OCI-LY7 (cell line): ENCODE measurements around the gene G6PD. TPM values are rescaled to one million over a fixed set of nuclear protein-coding genes. Genes with fewer than 3 reads are reported as not detected.

Source experiments
- BruUV-seq: library from RNA; stranded (reverse); fragments of 400-500 nt; replicated peaks from 2 replicates; lab custom pipeline; 2021; lab: Mats Ljungman, UMichigan
- CTCF ChIA-PET: fragments of 300-600 bp; sonication (Branson Sonifier 250); formaldehyde crosslinking; loops from one replicate; lab custom pipeline; 2022; ENCODE audit warnings: antibody characterized with exemption; ENCODE audit not compliant: unreplicated experiment; lab: Charles Lee
- POLR2A ChIA-PET: fragments of 300-600 bp; sonication (Branson Sonifier 250); formaldehyde crosslinking; loops from one replicate; lab custom pipeline; 2022; ENCODE audit warnings: antibody characterized with exemption; lab: Charles Lee
- DNase-seq: peaks from one replicate; pipeline ENCODE4 v3.0.0-alpha.2; 2015; ENCODE audit warnings: low spot score
- H2AFZ ChIP-seq: fragments of 200-600 bp; sonication (generic), shearing (Covaris generic); 2 replicates; pipeline ENCODE4 v1.6.1; 2014; ENCODE audit warnings: mild to moderate bottlenecking, antibody characterized with exemption, low read length, moderate library complexity
- H3K27ac ChIP-seq: fragments of 200-600 bp; sonication (generic); 2 replicates; pipeline ENCODE4 v1.5.1; 2014; ENCODE audit warnings: mixed run types, low read depth, mild to moderate bottlenecking, moderate library complexity, low read length, inconsistent platforms; ENCODE audit not compliant: poor library complexity, severe bottlenecking
- H3K36me3 ChIP-seq: fragments of 200-600 bp; sonication (generic); 2 replicates; pipeline ENCODE4 v1.6.1; 2014; ENCODE audit warnings: mild to moderate bottlenecking, antibody characterized with exemption, low read length, moderate library complexity, mixed read lengths; ENCODE audit not compliant: insufficient read depth
- H3K4me1 ChIP-seq: fragments of 200-600 bp; sonication (generic); 2 replicates; pipeline ENCODE4 v1.5.1; 2014; ENCODE audit warnings: mild to moderate bottlenecking, low read length; ENCODE audit not compliant: insufficient read depth, poor library complexity, severe bottlenecking
- H3K4me2 ChIP-seq: fragments of 200-600 bp; sonication (generic); 2 replicates; pipeline ENCODE4 v1.6.1; 2014; ENCODE audit warnings: mild to moderate bottlenecking, low read length
- H3K4me3 ChIP-seq: fragments of 200-600 bp; sonication (generic); 2 replicates; pipeline ENCODE4 v1.5.1; 2014; ENCODE audit warnings: mild to moderate bottlenecking, low read depth, low read length; ENCODE audit not compliant: poor library complexity, severe bottlenecking
- H3K79me2 ChIP-seq: fragments of 200-600 bp; sonication (generic); 2 replicates; pipeline ENCODE4 v1.6.1; 2016; ENCODE audit warnings: low read depth, mild to moderate bottlenecking, low read length, moderate library complexity, mixed read lengths; ENCODE audit not compliant: insufficient read depth
- H3K9me2 ChIP-seq: fragments of 200-600 bp; sonication (generic); 2 replicates; pipeline ENCODE4 v1.6.1; 2016; ENCODE audit warnings: mild to moderate bottlenecking, low read length, mixed read lengths; ENCODE audit not compliant: insufficient read depth
- H3K9me3 ChIP-seq: fragments of 200-600 bp; sonication (generic); 2 replicates; pipeline ENCODE4 v1.6.1; 2014; ENCODE audit warnings: mild to moderate bottlenecking, mixed run types, low read length, mixed read lengths
- H4K20me1 ChIP-seq: fragments of 200-600 bp; sonication (generic); 2 replicates; pipeline ENCODE4 v1.6.1; 2014; ENCODE audit warnings: mild to moderate bottlenecking, antibody characterized with exemption, low read length, moderate library complexity, mixed read lengths; ENCODE audit not compliant: insufficient read depth
- EZH2phosphoT487 ChIP-seq: fragments of 200-600 bp; sonication (generic); IDR thresholded peaks from 2 replicates; pipeline ENCODE4 v1.6.1; 2018; ENCODE audit warnings: low read depth, borderline replicate concordance, mild to moderate bottlenecking, mixed run types, antibody characterized with exemption, low read length, moderate library complexity, mixed read lengths
- intact Hi-C: fragments of 100-400 bp; cut with micrococcal nuclease; formaldehyde crosslinking; loops from one replicate; pipeline ENCODE4 v1.10.0; 2022; ENCODE audit not compliant: unreplicated experiment
- total RNA-seq, 2 experiments: library from RNA; depleted of rRNA in 1 of 2; stranded (reverse); fragments of >200 nt in 1 of 2; shearing (Covaris generic) in 1 of 2; gene quantifications; 2 replicates each; pipeline ENCODE4 v1.2.3, GENCODE V29; 2014 to 2022
- TF ChIP-seq, protein P1 (sequence below): fragments of 200-600 bp; sonication (generic); conservative IDR thresholded peaks from 2 replicates; pipeline ENCODE4 v1.5.1; 2014; ENCODE audit warnings: mild to moderate bottlenecking, antibody characterized with exemption, low read length, moderate library complexity, mixed read lengths

Gene G6PD
- total RNA-seq, 2 experiments from 2014 or later: 21.6 to 40.9 TPM

DNA sequence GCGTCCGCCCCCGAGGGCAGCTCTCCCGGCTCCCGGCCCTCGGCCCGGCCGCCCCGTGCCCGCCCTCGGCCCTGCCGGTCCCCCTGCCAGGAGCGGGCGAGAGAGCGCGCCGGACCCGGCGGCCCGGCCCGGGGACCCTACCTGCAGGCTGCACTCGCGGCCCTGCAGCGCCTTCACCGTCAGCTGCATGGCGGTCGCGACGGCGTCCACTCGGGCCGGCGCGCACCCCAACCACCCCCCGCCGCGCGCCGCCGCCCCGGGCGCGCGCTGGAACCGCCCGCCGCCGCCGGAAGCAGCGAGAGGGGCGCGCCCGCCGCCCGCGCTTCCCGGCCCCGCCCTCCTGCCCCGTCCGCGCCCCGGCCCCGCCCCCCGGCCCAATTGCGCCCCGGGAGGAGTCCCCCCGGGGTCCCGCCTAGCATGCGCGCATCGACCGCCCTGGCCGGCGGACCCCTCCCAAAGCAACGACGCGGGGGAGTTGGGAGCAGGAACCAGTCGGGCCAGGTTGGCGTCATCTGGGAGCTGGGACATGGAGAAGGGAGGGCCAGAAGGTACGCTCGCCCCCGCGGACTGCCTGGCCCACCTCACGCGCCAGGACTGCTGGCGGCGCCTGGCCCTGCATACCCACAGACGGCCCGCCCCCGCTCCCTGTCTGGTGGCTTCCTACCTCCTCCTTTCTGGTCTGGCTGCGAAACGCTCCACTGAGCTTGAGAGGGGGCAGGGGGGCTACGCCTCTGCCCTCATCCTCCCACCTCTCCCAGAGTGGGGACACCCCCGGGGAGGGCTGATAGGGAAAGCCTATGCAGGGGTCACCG is 60.0 kb downstream of the G6PD start, which contains the start of gene UBL4A:
Gene UBL4A (minus strand): TSS at position 220 of the 812 bp plus-strand sequence. CDS start 31 bp downstream, at position 189.
- H3K9me2 ChIP-seq: no peaks in the 10 kb centered on the region
- no TSS peak for BruUV-seq
- H2AFZ ChIP-seq: no peak within 1 kb of the TSS
- H3K9me3 ChIP-seq: no peaks in the 10 kb centered on the region
- H3K79me2 ChIP-seq: peaks cover 16% of the 10 kb centered on the region
- peaks cover 53% of the 10 kb centered on the region for H3K4me1 ChIP-seq
- TF ChIP-seq EZH2phosphoT487: no peak
- TF ChIP-seq, protein P1, sequence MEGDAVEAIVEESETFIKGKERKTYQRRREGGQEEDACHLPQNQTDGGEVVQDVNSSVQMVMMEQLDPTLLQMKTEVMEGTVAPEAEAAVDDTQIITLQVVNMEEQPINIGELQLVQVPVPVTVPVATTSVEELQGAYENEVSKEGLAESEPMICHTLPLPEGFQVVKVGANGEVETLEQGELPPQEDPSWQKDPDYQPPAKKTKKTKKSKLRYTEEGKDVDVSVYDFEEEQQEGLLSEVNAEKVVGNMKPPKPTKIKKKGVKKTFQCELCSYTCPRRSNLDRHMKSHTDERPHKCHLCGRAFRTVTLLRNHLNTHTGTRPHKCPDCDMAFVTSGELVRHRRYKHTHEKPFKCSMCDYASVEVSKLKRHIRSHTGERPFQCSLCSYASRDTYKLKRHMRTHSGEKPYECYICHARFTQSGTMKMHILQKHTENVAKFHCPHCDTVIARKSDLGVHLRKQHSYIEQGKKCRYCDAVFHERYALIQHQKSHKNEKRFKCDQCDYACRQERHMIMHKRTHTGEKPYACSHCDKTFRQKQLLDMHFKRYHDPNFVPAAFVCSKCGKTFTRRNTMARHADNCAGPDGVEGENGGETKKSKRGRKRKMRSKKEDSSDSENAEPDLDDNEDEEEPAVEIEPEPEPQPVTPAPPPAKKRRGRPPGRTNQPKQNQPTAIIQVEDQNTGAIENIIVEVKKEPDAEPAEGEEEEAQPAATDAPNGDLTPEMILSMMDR: no peak
- peak within 1 kb of the TSS; percentile 61 for H3K27ac ChIP-seq
- H4K20me1 ChIP-seq: no peaks in the 10 kb centered on the region
- ChIA-PET CTCF (interaction anchor here (0.6 kb wide), 1 partner anchor 27 kb away, joined by 3 read pairs; no protein-coding TSS in a partner anchor), POLR2A (interaction anchor here (0.8 to 1.2 kb wide), 4 partner anchors 10 to 41 kb away, joined by 3 to 8 read pairs (median 4); partner anchors contain the start of gene FAM3A)
- H3K36me3 ChIP-seq: peaks cover 27% of the 10 kb centered on the region
- H3K4me2 ChIP-seq: peak within 1 kb of the TSS; percentile 83
- H3K4me3 ChIP-seq: peak within 1 kb of the TSS; percentile 98
- peak; percentile 62 for DNase-seq
- intact Hi-C loops: loop anchor here (5.0 kb wide), 1 partner anchor 41 kb away; no protein-coding TSS in a partner anchor

DNA sequence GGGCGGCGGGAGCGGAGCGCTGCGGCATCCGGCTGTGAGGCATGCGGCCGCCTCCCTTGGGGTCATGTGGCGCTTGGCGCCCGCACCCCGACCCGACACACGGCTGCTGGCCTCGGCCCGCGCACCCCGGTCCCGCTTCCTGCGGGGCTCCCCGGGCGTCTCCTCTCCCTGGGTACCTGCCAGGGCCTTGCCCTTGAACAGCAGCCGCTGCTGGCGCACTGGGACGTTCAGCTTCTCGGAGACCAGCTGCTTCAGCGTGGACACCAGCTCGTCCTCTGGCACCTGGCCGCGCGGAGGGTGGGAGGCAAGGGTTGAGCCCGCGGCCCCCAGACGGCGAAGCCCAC is 60.6 kb downstream of the G6PD start:
- intact Hi-C loops: loop anchor here (5.0 kb wide), 1 partner anchor 41 kb away; no protein-coding TSS in a partner anchor
- CTCF ChIA-PET: no interaction called here
- no peak overlapping the region for H2AFZ ChIP-seq

More for the DNA sequence above, 60.6 kb downstream of the G6PD start:
- Histone ChIP-seq H3K79me2 (peaks cover 16% of the 10 kb centered on the region), H3K4me2 (peak overlapping the region; percentile 79), H3K36me3 (peaks cover 27% of the 10 kb centered on the region), H4K20me1 (no peaks in the 10 kb centered on the region), H3K4me1 (peaks cover 54% of the 10 kb centered on the region), H3K27ac (peak overlapping the region; percentile 61), H3K4me3 (peak overlapping the region; percentile 98), H3K9me3 (no peaks in the 10 kb centered on the region), H3K9me2 (no peaks in the 10 kb centered on the region)
- BruUV-seq: no TSS peak
- no peak for TF ChIP-seq EZH2phosphoT487
- TF ChIP-seq, protein P1: no peak
- POLR2A ChIA-PET: interaction anchor here (1.2 kb wide), 1 partner anchor 41 kb away, joined by 8 read pairs; no protein-coding TSS in a partner anchor
- DNase-seq: peak; percentile 47
